Osteocyte (in vitro differentiated cells): ENCODE data around the gene CNST. TPM values are rescaled to one million over a fixed set of nuclear protein-coding genes. Genes with fewer than 3 reads are reported as not detected.

Experiments used
- DNase-seq: peaks from one replicate; pipeline ENCODE4 v3.0.0; 2021; ENCODE audit warnings: mixed read lengths; ENCODE audit not compliant: unreplicated experiment; ENCODE audit errors: extremely low spot score
- H3K27ac Mint-ChIP-seq: one replicate; pipeline ENCODE4 v1.8.0; 2021; ENCODE audit warnings: mild to moderate bottlenecking, mixed read lengths; ENCODE audit not compliant: unreplicated experiment
- H3K27me3 Mint-ChIP-seq: one replicate; pipeline ENCODE4 v1.8.0; 2021; ENCODE audit warnings: mixed read lengths; ENCODE audit not compliant: unreplicated experiment
- H3K36me3 Mint-ChIP-seq: one replicate; pipeline ENCODE4 v1.8.0; 2021; ENCODE audit warnings: mixed read lengths; ENCODE audit not compliant: unreplicated experiment
- H3K4me1 Mint-ChIP-seq: one replicate; pipeline ENCODE4 v1.8.0; 2021; ENCODE audit warnings: mixed read lengths; ENCODE audit not compliant: unreplicated experiment
- H3K4me3 Mint-ChIP-seq: one replicate; pipeline ENCODE4 v1.8.0; 2021; ENCODE audit warnings: mild to moderate bottlenecking, moderate library complexity, mixed read lengths; ENCODE audit not compliant: unreplicated experiment
- H3K9me3 Mint-ChIP-seq: one replicate; pipeline ENCODE4 v1.8.0; 2021; ENCODE audit warnings: mixed read lengths; ENCODE audit not compliant: unreplicated experiment
- CTCF ChIP-seq: fragments of 200-600 bp; sonication (generic); IDR thresholded peaks from 2 replicates; pipeline ENCODE4 v1.5.0; 2021; ENCODE audit warnings: antibody characterized with exemption, mild to moderate bottlenecking, moderate library complexity
- total RNA-seq: library from RNA; stranded (reverse); gene quantifications from 2 replicates; pipeline ENCODE4 v1.2.1, GENCODE V29; 2021

CNST gene
- total RNA-seq, 1 donor from 2014 or later = 26.8 TPM

- no peak for DNase-seq
- Mint-ChIP-seq H3K27me3 (no peaks in the 10 kb centered on the region), H3K36me3 (peaks cover 21% of the 10 kb centered on the region), H3K4me1 (peaks cover 9% of the 10 kb centered on the region), H3K9me3 (no peaks in the 10 kb centered on the region), H3K4me3 (no peak overlapping the region), H3K27ac (peak overlapping the region; percentile 48)
- no peak for TF ChIP-seq CTCF
These were observed 55.9 kb downstream of the CNST start for GRCh38 chr1:246622035-246622652.

- Mint-ChIP-seq H3K27ac (no peak overlapping the region), H3K4me3 (no peak overlapping the region), H3K27me3 (no peaks in the 10 kb centered on the region), H3K4me1 (peaks cover 13% of the 10 kb centered on the region), H3K36me3 (peaks cover 26% of the 10 kb centered on the region), H3K9me3 (no peaks in the 10 kb centered on the region)
- DNase-seq = no peak
- TF ChIP-seq CTCF = no peak
These were observed 57.8 kb downstream of the CNST start for GRCh38 chr1:246624091-246624490.

- Mint-ChIP-seq H3K9me3 (no peaks in the 10 kb centered on the region), H3K36me3 (peaks cover 21% of the 10 kb centered on the region), H3K27ac (peak overlapping the region; percentile 72), H3K27me3 (no peaks in the 10 kb centered on the region), H3K4me1 (peaks cover 37% of the 10 kb centered on the region), H3K4me3 (no peak overlapping the region)
- no peak for TF ChIP-seq CTCF
- no peak for DNase-seq
These were observed 62.8 kb downstream of the CNST start for GRCh38 chr1:246629030-246629429.

- H3K4me1 Mint-ChIP-seq = peaks cover 37% of the 10 kb centered on the region
- no peaks in the 10 kb centered on the region for H3K27me3 Mint-ChIP-seq
- no peaks in the 10 kb centered on the region for H3K9me3 Mint-ChIP-seq
- H3K4me3 Mint-ChIP-seq = no peak overlapping the region
- H3K36me3 Mint-ChIP-seq = peaks cover 24% of the 10 kb centered on the region
- no peak for DNase-seq
- no peak overlapping the region for H3K27ac Mint-ChIP-seq
- no peak for TF ChIP-seq CTCF
These were observed 63.7 kb downstream of the CNST start for GRCh38 chr1:246629976-246630375.

- H3K27me3 Mint-ChIP-seq = no peaks in the 10 kb centered on the region
- H3K36me3 Mint-ChIP-seq = peaks cover 16% of the 10 kb centered on the region
- H3K27ac Mint-ChIP-seq = peak overlapping the region; percentile 80
- peaks cover 37% of the 10 kb centered on the region for H3K4me1 Mint-ChIP-seq
- no peak for DNase-seq
- TF ChIP-seq CTCF = no peak
- no peak overlapping the region for H3K4me3 Mint-ChIP-seq
- H3K9me3 Mint-ChIP-seq = no peaks in the 10 kb centered on the region
These were observed 65.2 kb downstream of the CNST start for GRCh38 chr1:246631426-246631825.
